ENCODE data around the gene TOMM20. TPM values are rescaled to one million over a fixed set of nuclear protein-coding genes. Genes with fewer than 3 reads are reported as not detected.

TOMM20 gene
- total RNA-seq, 1 donor from 2014 or later: 212 TPM

DNA sequence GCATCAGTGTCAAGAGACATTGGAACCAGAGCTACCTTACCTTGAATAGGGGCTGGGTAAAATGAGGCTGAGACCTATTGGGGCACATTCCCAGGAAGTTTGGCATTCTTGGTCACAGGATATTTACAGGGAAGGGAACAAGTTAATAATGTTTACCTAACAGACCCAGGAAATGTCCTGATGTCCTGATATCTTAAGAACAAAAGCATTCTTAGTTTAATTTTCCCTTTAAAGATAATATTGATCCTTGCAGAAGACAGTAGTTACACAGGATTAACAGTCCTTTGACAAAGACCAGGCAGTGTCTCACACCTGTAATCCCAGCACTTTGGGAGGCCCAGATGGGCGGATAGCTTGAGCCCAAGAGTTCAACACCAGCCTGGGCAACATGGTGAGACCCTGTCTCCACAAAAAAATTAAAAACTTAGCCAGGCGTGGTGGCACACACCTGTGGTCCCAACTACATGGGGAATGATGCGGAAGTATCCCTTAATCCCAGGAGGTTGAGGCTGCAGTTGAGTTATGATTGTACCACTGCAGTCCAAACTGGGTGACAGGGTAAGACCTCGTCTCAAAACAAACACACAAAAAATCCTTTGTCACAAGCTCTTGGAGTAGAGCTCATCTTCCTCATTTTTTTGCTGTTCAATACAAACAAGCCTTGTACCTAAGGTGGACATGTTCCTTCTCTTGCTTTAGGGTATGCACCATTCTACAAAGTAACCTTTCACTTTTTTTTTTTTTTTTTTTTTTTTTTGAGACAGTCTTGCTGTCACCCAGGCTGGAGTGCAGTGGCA, 1.3 kb upstream of the TOMM20 start:
- no peak overlapping the region for H2AFZ ChIP-seq (replicated peaks)
- no peak for DNase-seq (ENCODE audit: low spot score)
- peaks cover 2% of the 10 kb centered on the region for H3K27me3 Mint-ChIP-seq (ENCODE audit: insufficient read depth, low read depth)
- peaks cover 7% of the 10 kb centered on the region for H3K36me3 ChIP-seq
- H3K4me2 ChIP-seq: no peak overlapping the region
- no peak overlapping the region for H3K9ac ChIP-seq
- H3K27me3 ChIP-seq: no peaks in the 10 kb centered on the region
- H3K4me3 ChIP-seq: no peak overlapping the region
- no peak for TF ChIP-seq EZH2 (IDR thresholded peaks at IDR 0.05)
- TF ChIP-seq EZH2phosphoT487 (IDR thresholded peaks at IDR 0.05): no peak
- TF ChIP-seq, protein P1, sequence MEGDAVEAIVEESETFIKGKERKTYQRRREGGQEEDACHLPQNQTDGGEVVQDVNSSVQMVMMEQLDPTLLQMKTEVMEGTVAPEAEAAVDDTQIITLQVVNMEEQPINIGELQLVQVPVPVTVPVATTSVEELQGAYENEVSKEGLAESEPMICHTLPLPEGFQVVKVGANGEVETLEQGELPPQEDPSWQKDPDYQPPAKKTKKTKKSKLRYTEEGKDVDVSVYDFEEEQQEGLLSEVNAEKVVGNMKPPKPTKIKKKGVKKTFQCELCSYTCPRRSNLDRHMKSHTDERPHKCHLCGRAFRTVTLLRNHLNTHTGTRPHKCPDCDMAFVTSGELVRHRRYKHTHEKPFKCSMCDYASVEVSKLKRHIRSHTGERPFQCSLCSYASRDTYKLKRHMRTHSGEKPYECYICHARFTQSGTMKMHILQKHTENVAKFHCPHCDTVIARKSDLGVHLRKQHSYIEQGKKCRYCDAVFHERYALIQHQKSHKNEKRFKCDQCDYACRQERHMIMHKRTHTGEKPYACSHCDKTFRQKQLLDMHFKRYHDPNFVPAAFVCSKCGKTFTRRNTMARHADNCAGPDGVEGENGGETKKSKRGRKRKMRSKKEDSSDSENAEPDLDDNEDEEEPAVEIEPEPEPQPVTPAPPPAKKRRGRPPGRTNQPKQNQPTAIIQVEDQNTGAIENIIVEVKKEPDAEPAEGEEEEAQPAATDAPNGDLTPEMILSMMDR (IDR thresholded peaks at IDR 0.05): no peak
- peaks cover 37% of the 10 kb centered on the region for H3K79me2 ChIP-seq (ENCODE audit: low read depth)
- no peaks in the 10 kb centered on the region for H3K9me3 ChIP-seq (ENCODE audit: low read depth)
- H3K4me1 Mint-ChIP-seq: peaks cover 18% of the 10 kb centered on the region
- peaks cover 35% of the 10 kb centered on the region for H4K20me1 ChIP-seq (ENCODE audit: low read depth)
- peaks cover 14% of the 10 kb centered on the region for H3K4me1 ChIP-seq
- H3K27ac ChIP-seq: no peak overlapping the region
- H3K27ac Mint-ChIP-seq: no peak overlapping the region
- no peaks in the 10 kb centered on the region for H3K9me3 Mint-ChIP-seq
- H3K36me3 Mint-ChIP-seq: peaks cover 16% of the 10 kb centered on the region
- peaks cover 39% of the 10 kb centered on the region for H3F3A ChIP-seq (ENCODE audit: low read depth)
- no peak overlapping the region for H3K4me3 Mint-ChIP-seq

DNA sequence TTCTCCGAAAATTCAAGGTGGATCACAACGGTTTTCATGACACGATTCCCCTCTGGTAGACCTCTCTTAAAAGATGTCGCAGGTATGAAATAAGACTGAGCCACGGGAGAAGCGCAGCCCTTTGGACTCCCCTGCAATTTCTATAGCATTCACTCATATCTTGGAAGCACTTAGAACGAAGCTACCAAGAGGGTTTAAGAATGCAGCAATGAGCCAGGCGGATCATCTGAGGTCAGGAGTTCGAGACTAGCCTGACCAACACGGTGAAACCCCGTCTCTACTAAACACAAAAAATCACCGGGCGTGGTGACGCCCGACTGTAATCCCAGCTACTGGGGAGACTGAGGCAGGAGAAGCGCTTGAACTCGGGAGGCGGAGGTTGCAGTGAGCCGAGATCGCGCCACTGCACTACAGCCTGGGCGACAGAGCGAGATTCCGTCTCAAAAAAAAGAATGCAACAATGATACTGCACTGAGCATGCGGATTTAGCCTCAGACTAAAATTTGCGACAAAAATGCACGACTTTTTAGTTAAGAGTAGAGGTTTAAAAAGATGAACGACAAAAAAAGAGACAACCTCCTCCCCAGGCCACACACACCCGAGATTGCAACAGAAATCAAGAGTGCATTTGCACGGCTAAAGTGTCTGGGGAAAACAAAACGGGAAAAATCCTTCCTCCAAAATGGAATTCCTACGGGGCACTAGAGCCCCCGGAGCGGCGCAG, 743 bp downstream of the TOMM20 start:
- H3K27me3 Mint-ChIP-seq (ENCODE audit: insufficient read depth, low read depth): peaks cover 2% of the 10 kb centered on the region
- H3K79me2 ChIP-seq (ENCODE audit: low read depth): peaks cover 58% of the 10 kb centered on the region

DNA sequence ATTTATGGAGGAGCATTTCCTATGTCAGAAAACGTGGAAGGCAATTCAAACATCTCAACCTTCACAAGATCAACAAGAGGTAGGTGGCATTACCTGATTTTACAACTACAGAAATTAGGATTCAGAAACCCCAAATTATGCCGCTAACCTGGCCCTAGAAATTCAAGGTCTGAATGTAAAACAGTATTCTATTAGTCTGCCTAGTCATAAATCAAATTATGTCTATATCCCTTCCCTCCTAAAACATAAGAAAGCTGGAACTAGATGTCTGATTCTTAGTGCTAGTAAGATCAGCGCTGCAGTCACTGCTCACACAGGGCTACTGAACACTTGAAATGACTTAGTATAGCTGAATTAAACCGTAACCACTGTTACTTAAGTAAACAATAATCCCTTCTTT, 1.4 kb downstream of the TOMM20 start:
- no peaks in the 10 kb centered on the region for H3K9me3 ChIP-seq (ENCODE audit: low read depth)
- Mint-ChIP-seq H3K36me3 (peaks cover 18% of the 10 kb centered on the region), H3K4me1 (peaks cover 21% of the 10 kb centered on the region), H3K27me3 (ENCODE audit: insufficient read depth, low read depth) (peaks cover 2% of the 10 kb centered on the region), H3K27ac (no peak overlapping the region), H3K9me3 (no peaks in the 10 kb centered on the region), H3K4me3 (peak overlapping the region; percentile 99)
- H3K36me3 ChIP-seq: peaks cover 4% of the 10 kb centered on the region
- no peaks in the 10 kb centered on the region for H3K27me3 ChIP-seq
- peaks cover 63% of the 10 kb centered on the region for H4K20me1 ChIP-seq (ENCODE audit: low read depth)
- no peak overlapping the region for H3K27ac ChIP-seq
- peak overlapping the region; percentile 92 for H3K9ac ChIP-seq
- H2AFZ ChIP-seq (replicated peaks): no peak overlapping the region
- peaks cover 65% of the 10 kb centered on the region for H3K79me2 ChIP-seq (ENCODE audit: low read depth)
- H3F3A ChIP-seq (ENCODE audit: low read depth): peaks cover 31% of the 10 kb centered on the region
- H3K4me3 ChIP-seq: peak overlapping the region; percentile 92
- H3K4me1 ChIP-seq: peaks cover 14% of the 10 kb centered on the region
- DNase-seq (ENCODE audit: low spot score): no peak
- H3K4me2 ChIP-seq: peak overlapping the region; percentile 92
- TF ChIP-seq EZH2phosphoT487 (IDR thresholded peaks at IDR 0.05) (no peak), EZH2 (IDR thresholded peaks at IDR 0.05) (no peak)
- TF ChIP-seq, protein P1 (IDR thresholded peaks at IDR 0.05): no peak

More for the DNA sequence above, 743 bp downstream of the TOMM20 start:
- H3K9ac ChIP-seq: peak overlapping the region; percentile 92
- peak overlapping the region; percentile 94 for H3K27ac Mint-ChIP-seq
- H3K36me3 Mint-ChIP-seq: peaks cover 18% of the 10 kb centered on the region
- H3K27ac ChIP-seq: peak overlapping the region; percentile 83
- H3K27me3 ChIP-seq: no peaks in the 10 kb centered on the region
- H3K4me1 Mint-ChIP-seq: peaks cover 18% of the 10 kb centered on the region
- TF ChIP-seq, protein P1 (IDR thresholded peaks at IDR 0.05): no peak
- peak; percentile 5 for TF ChIP-seq EZH2 (IDR thresholded peaks at IDR 0.05)
- no peak for TF ChIP-seq EZH2phosphoT487 (IDR thresholded peaks at IDR 0.05)
- peak; percentile 7 for DNase-seq (ENCODE audit: low spot score)
- peak overlapping the region; percentile 99 for H3K4me3 Mint-ChIP-seq
- H3K4me3 ChIP-seq: peak overlapping the region; percentile 92
- no peaks in the 10 kb centered on the region for H3K9me3 Mint-ChIP-seq
- peaks cover 4% of the 10 kb centered on the region for H3K36me3 ChIP-seq
- H3K9me3 ChIP-seq (ENCODE audit: low read depth): no peaks in the 10 kb centered on the region
- H4K20me1 ChIP-seq (ENCODE audit: low read depth): peaks cover 56% of the 10 kb centered on the region
- peak overlapping the region; percentile 92 for H3K4me2 ChIP-seq
- H3K4me1 ChIP-seq: peaks cover 14% of the 10 kb centered on the region
- H3F3A ChIP-seq (ENCODE audit: low read depth): peaks cover 38% of the 10 kb centered on the region
- H2AFZ ChIP-seq (replicated peaks): peak overlapping the region; percentile 80

Measured in neural progenitor cell (in vitro differentiated cells).